Brain microvascular endothelial cell (primary cell): ENCODE measurements around the gene IL5RA.

ENCODE experiments used
- DNase-seq: peaks from one replicate; pipeline ENCODE4 v3.0.0-alpha.2; 2020
- H3K27ac ChIP-seq: fragments of 250-450 bp; sonication (Bioruptor Pico); 2 replicates; pipeline ENCODE4 v1.5.1; 2020; ENCODE audit warnings: mild to moderate bottlenecking, moderate library complexity
- H3K27me3 ChIP-seq: fragments of 250-450 bp; sonication (Bioruptor Pico); replicated peaks from 2 replicates; pipeline ENCODE4 v1.5.1; 2020; ENCODE audit warnings: mild to moderate bottlenecking
- H3K36me3 ChIP-seq: fragments of 250-450 bp; sonication (Bioruptor Pico); replicated peaks from 2 replicates; pipeline ENCODE4 v1.5.1; 2020; ENCODE audit warnings: mild to moderate bottlenecking
- H3K4me3 ChIP-seq: 2 replicates; pipeline ENCODE4 v1.5.1; 2011; ENCODE audit warnings: low read depth, mild to moderate bottlenecking, control low read depth, low read length, moderate library complexity
- in situ Hi-C: cut with HindIII; loops from 2 replicates; pipeline ENCODE4 v1.10.0; 2017; ENCODE audit warnings: low sequenced_read_pairs, low pct_ligation_motif_present
- TF ChIP-seq, protein P1 (sequence below): IDR thresholded peaks from 2 replicates; pipeline ENCODE4 v1.5.1; 2011; ENCODE audit warnings: low read depth, mild to moderate bottlenecking, moderate library complexity, low read length, control low read depth, inconsistent platforms; ENCODE audit errors: missing control alignments

The IL5RA gene

DNA sequence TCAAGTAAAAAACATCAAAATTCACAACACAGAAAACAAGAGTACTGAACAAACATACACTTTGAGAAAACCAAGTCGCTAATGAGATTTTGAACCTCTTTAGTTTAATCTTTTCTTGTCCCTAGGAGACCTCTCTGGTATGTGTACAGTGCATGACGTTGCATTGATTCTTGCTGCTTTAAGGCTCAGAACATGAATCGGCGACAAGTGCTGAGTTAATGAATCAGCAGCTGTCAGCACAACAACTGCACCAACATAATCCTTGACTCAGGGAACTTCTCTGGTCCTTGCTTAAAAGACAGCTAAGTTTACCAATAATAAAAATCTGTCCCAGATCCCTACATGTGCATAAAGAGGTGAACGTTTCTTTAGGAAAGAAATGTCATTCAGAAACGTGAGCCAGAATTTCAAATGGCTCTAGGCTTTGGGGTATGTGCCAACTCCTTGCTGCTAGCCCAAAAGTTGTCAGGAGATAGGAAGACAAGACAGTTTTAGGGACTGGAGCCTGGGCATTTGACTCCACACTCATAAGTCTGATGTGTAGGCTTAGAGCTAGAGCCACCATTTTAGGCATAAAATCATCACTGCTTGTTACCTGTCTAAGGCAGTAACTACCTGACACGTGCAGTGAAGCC, 86.9 kb downstream of the IL5RA start:
- H3K27ac ChIP-seq: no peak overlapping the region
- H3K27me3 ChIP-seq: no peaks in the 10 kb centered on the region
- TF ChIP-seq, protein P1, sequence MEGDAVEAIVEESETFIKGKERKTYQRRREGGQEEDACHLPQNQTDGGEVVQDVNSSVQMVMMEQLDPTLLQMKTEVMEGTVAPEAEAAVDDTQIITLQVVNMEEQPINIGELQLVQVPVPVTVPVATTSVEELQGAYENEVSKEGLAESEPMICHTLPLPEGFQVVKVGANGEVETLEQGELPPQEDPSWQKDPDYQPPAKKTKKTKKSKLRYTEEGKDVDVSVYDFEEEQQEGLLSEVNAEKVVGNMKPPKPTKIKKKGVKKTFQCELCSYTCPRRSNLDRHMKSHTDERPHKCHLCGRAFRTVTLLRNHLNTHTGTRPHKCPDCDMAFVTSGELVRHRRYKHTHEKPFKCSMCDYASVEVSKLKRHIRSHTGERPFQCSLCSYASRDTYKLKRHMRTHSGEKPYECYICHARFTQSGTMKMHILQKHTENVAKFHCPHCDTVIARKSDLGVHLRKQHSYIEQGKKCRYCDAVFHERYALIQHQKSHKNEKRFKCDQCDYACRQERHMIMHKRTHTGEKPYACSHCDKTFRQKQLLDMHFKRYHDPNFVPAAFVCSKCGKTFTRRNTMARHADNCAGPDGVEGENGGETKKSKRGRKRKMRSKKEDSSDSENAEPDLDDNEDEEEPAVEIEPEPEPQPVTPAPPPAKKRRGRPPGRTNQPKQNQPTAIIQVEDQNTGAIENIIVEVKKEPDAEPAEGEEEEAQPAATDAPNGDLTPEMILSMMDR: no peak
- H3K36me3 ChIP-seq: no peaks in the 10 kb centered on the region
- DNase-seq: no peak
- in situ Hi-C loops: no loop called here
- H3K4me3 ChIP-seq: no peak overlapping the region

DNA sequence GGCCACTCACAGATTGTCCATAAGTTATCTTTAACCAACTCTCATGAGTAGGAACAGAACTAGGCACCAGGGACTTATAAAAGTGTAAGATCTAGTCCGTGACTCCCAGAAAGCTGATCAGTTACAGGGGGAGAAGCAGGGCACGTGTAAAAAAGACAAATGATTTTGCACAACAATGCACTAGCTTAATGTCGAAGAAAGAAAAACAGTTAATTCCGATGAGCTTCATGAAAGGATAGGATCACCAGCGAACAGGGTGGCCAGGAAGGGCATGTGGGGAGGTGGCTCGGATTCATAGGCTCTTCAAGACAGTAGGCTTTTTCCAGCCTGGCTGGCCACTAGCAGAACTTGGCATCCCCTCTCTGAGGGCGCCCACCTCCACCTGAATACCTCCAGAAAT, 90.0 kb downstream of the IL5RA start:
- no peak for DNase-seq
- TF ChIP-seq, protein P1: no peak
- Histone ChIP-seq H3K4me3 (no peak overlapping the region), H3K27me3 (no peaks in the 10 kb centered on the region), H3K36me3 (no peaks in the 10 kb centered on the region), H3K27ac (no peak overlapping the region)
- in situ Hi-C loops: no loop called here
